ENCODE results near the gene CNFN. TPM values are rescaled to one million over a fixed set of nuclear protein-coding genes. Genes with fewer than 3 reads are reported as not detected.

Gene CNFN
- total and polyA plus RNA-seq, 7 experiments from 2014 or later = 0.52 to 0.75 TPM; not detected in 5

GRCh38 chr19:42419309-42419708, 29.2 kb upstream of the CNFN start:
- H3K4me3 Mint-ChIP-seq = no peak overlapping the region
- POLR2A ChIA-PET = no interaction called here
- H3K27ac Mint-ChIP-seq = no peak overlapping the region

GRCh38 chr19:42412661-42413076, 22.6 kb upstream of the CNFN start:
- no peak for DNase-seq
- intact Hi-C loops (cut with micrococcal nuclease) = no loop called here
- POLR2A ChIA-PET = interaction anchor here (1.4 kb wide), 1 partner anchor 12 kb away, joined by 5 read pairs; no protein-coding TSS in a partner anchor
- Mint-ChIP-seq H3K36me3 (peaks cover 0 to 9% (median 1%) of the 10 kb centered on the region in 5 donors), H3K9me3 (peaks cover 0 to 3% (median 0%) of the 10 kb centered on the region in 11 donors), H3K27ac (peak overlapping the region in 1 of 9 donors; percentile 21), H3K4me1 (peaks cover 0 to 8% (median 5%) of the 10 kb centered on the region in 7 donors), H3K4me3 (no peak overlapping the region), H3K27me3 (no peaks in the 10 kb centered on the region)
- ATAC-seq = no peak
- Histone ChIP-seq H3K4me3 (ENCODE audit: low read length) (no peak overlapping the region), H3K4me1 (ENCODE audit: control insufficient read depth in 2 of 2, insufficient read depth in 2 of 2, low read length in 2 of 2) (no peaks in the 10 kb centered on the region), H3K36me3 (ENCODE audit: control insufficient read depth in 2 of 3, insufficient read depth in 3 of 3, low read length in 3 of 3) (peaks cover 0 to 31% (median 0%) of the 10 kb centered on the region in 3 experiments), H3K9me3 (ENCODE audit: control insufficient read depth in 2 of 3, low read length in 3 of 3) (no peaks in the 10 kb centered on the region), H3K27ac (ENCODE audit: low read depth, low read length) (no peak overlapping the region), H3K27me3 (ENCODE audit: control insufficient read depth in 2 of 2, insufficient read depth in 2 of 2, low read length in 2 of 2) (no peaks in the 10 kb centered on the region)
- CTCF ChIA-PET = no interaction called here

More at GRCh38 chr19:42419309-42419708, 29.2 kb upstream of the CNFN start:
- no peak for DNase-seq
- Mint-ChIP-seq H3K4me1 (peaks cover 30 to 41% (median 35%) of the 10 kb centered on the region in 7 donors), H3K36me3 (peaks cover 0 to 13% (median 1%) of the 10 kb centered on the region in 5 donors), H3K9me3 (no peaks in the 10 kb centered on the region), H3K27me3 (no peaks in the 10 kb centered on the region)
- intact Hi-C loops (cut with micrococcal nuclease) = no loop called here
- Histone ChIP-seq H3K27me3 (ENCODE audit: control insufficient read depth in 2 of 2, insufficient read depth in 2 of 2, low read length in 2 of 2) (no peaks in the 10 kb centered on the region), H3K36me3 (ENCODE audit: control insufficient read depth in 2 of 3, insufficient read depth in 3 of 3, low read length in 3 of 3) (peaks cover 0 to 13% (median 0%) of the 10 kb centered on the region in 3 experiments), H3K4me3 (ENCODE audit: low read length) (no peak overlapping the region), H3K27ac (ENCODE audit: low read depth, low read length) (no peak overlapping the region), H3K9me3 (ENCODE audit: control insufficient read depth in 2 of 3, low read length in 3 of 3) (no peaks in the 10 kb centered on the region), H3K4me1 (ENCODE audit: control insufficient read depth in 2 of 2, insufficient read depth in 2 of 2, low read length in 2 of 2) (peaks cover 21 to 30% of the 10 kb centered on the region in 2 donors)
- ATAC-seq = no peak
- CTCF ChIA-PET = interaction anchor here (0.6 to 8.7 kb wide), 5 partner anchors 16 to 110 kb away, joined by 3 to 94 read pairs (median 6); no protein-coding TSS in a partner anchor

- H3K27ac Mint-ChIP-seq = peak overlapping the region in 2 of 9 donors; percentile 21 to 49
- ChIA-PET POLR2A (interaction anchor here (1.4 kb wide), 1 partner anchor 12 kb away, joined by 5 read pairs; no protein-coding TSS in a partner anchor), CTCF (no interaction called here)
- Histone ChIP-seq H3K4me3 (ENCODE audit: low read length) (no peak overlapping the region), H3K9me3 (ENCODE audit: control insufficient read depth in 2 of 3, low read length in 3 of 3) (no peaks in the 10 kb centered on the region), H3K27me3 (ENCODE audit: control insufficient read depth in 2 of 2, insufficient read depth in 2 of 2, low read length in 2 of 2) (no peaks in the 10 kb centered on the region), H3K4me1 (ENCODE audit: control insufficient read depth in 2 of 2, insufficient read depth in 2 of 2, low read length in 2 of 2) (no peaks in the 10 kb centered on the region), H3K27ac (ENCODE audit: low read depth, low read length) (no peak overlapping the region), H3K36me3 (ENCODE audit: control insufficient read depth in 2 of 3, insufficient read depth in 3 of 3, low read length in 3 of 3) (peaks cover 0 to 35% (median 0%) of the 10 kb centered on the region in 3 experiments)
- H3K4me3 Mint-ChIP-seq = no peak overlapping the region
- DNase-seq = no peak
- intact Hi-C loops (cut with micrococcal nuclease) = no loop called here
- H3K9me3 Mint-ChIP-seq = peaks cover 0 to 3% (median 0%) of the 10 kb centered on the region in 11 donors
- H3K36me3 Mint-ChIP-seq = peaks cover 0 to 9% (median 1%) of the 10 kb centered on the region in 5 donors
- peaks cover 0 to 8% (median 5%) of the 10 kb centered on the region in 7 donors for H3K4me1 Mint-ChIP-seq
- ATAC-seq = no peak
- no peaks in the 10 kb centered on the region for H3K27me3 Mint-ChIP-seq
Measured at GRCh38 chr19:42412227-42412626, 22.1 kb upstream of the CNFN start.

- Mint-ChIP-seq H3K36me3 (peaks cover 0 to 9% (median 4%) of the 10 kb centered on the region in 5 donors), H3K27ac (peak overlapping the region in 3 of 9 donors; percentile 21 to 56 (median 49)), H3K9me3 (peaks cover 0 to 3% (median 0%) of the 10 kb centered on the region in 11 donors), H3K27me3 (no peaks in the 10 kb centered on the region), H3K4me3 (no peak overlapping the region), H3K4me1 (peaks cover 0 to 8% (median 5%) of the 10 kb centered on the region in 7 donors)
- no peak for DNase-seq
- ATAC-seq = no peak
- H3K4me1 ChIP-seq (ENCODE audit: control insufficient read depth in 2 of 2, insufficient read depth in 2 of 2, low read length in 2 of 2) = no peaks in the 10 kb centered on the region
- H3K4me3 ChIP-seq (ENCODE audit: low read length) = no peak overlapping the region
- peaks cover 0 to 41% (median 0%) of the 10 kb centered on the region in 3 experiments for H3K36me3 ChIP-seq (ENCODE audit: control insufficient read depth in 2 of 3, insufficient read depth in 3 of 3, low read length in 3 of 3)
- no peaks in the 10 kb centered on the region for H3K9me3 ChIP-seq (ENCODE audit: control insufficient read depth in 2 of 3, low read length in 3 of 3)
- POLR2A ChIA-PET = interaction anchor here (1.4 kb wide), 1 partner anchor 11 kb away, joined by 5 read pairs; no protein-coding TSS in a partner anchor
- H3K27ac ChIP-seq (ENCODE audit: low read depth, low read length) = no peak overlapping the region
- H3K27me3 ChIP-seq (ENCODE audit: control insufficient read depth in 2 of 2, insufficient read depth in 2 of 2, low read length in 2 of 2) = no peaks in the 10 kb centered on the region
- intact Hi-C loops (cut with micrococcal nuclease) = no loop called here
- CTCF ChIA-PET = interaction anchor here (0.7 kb wide), 1 partner anchor 27 kb away, joined by 4 read pairs; no protein-coding TSS in a partner anchor
Measured at GRCh38 chr19:42411581-42412178, 21.6 kb upstream of the CNFN start.

GRCh38 chr19:42410371-42410770, 20.3 kb upstream of the CNFN start:
- H3K9me3 Mint-ChIP-seq = peaks cover 0 to 3% (median 0%) of the 10 kb centered on the region in 11 donors
- intact Hi-C loops (cut with micrococcal nuclease) = no loop called here
- peak overlapping the region in 1 of 9 donors; percentile 5 for H3K27ac Mint-ChIP-seq
- H3K4me1 Mint-ChIP-seq = peaks cover 0 to 9% (median 5%) of the 10 kb centered on the region in 7 donors
- Histone ChIP-seq H3K4me3 (ENCODE audit: low read length) (no peak overlapping the region), H3K4me1 (ENCODE audit: control insufficient read depth in 2 of 2, insufficient read depth in 2 of 2, low read length in 2 of 2) (no peaks in the 10 kb centered on the region), H3K27me3 (ENCODE audit: control insufficient read depth in 2 of 2, insufficient read depth in 2 of 2, low read length in 2 of 2) (no peaks in the 10 kb centered on the region), H3K9me3 (ENCODE audit: control insufficient read depth in 2 of 3, low read length in 3 of 3) (no peaks in the 10 kb centered on the region), H3K36me3 (ENCODE audit: control insufficient read depth in 2 of 3, insufficient read depth in 3 of 3, low read length in 3 of 3) (peaks cover 0 to 45% (median 0%) of the 10 kb centered on the region in 3 experiments), H3K27ac (ENCODE audit: low read depth, low read length) (no peak overlapping the region)
- DNase-seq (no peak), ATAC-seq (no peak)
- ChIA-PET CTCF (interaction anchor here (1.8 kb wide), 1 partner anchor 23 kb away, joined by 4 read pairs; no protein-coding TSS in a partner anchor), POLR2A (no interaction called here)
- no peaks in the 10 kb centered on the region for H3K27me3 Mint-ChIP-seq
- peaks cover 0 to 15% (median 4%) of the 10 kb centered on the region in 5 donors for H3K36me3 Mint-ChIP-seq
- H3K4me3 Mint-ChIP-seq = no peak overlapping the region

GRCh38 chr19:42409477-42409876, 19.4 kb upstream of the CNFN start:
- ATAC-seq (no peak), DNase-seq (no peak)
- CTCF ChIA-PET = interaction anchor here (1.8 kb wide), 1 partner anchor 24 kb away, joined by 4 read pairs; no protein-coding TSS in a partner anchor
- Histone ChIP-seq H3K27ac (ENCODE audit: low read depth, low read length) (no peak overlapping the region), H3K27me3 (ENCODE audit: control insufficient read depth in 2 of 2, insufficient read depth in 2 of 2, low read length in 2 of 2) (no peaks in the 10 kb centered on the region), H3K9me3 (ENCODE audit: control insufficient read depth in 2 of 3, low read length in 3 of 3) (no peaks in the 10 kb centered on the region), H3K4me3 (ENCODE audit: low read length) (no peak overlapping the region), H3K4me1 (ENCODE audit: control insufficient read depth in 2 of 2, insufficient read depth in 2 of 2, low read length in 2 of 2) (no peaks in the 10 kb centered on the region), H3K36me3 (ENCODE audit: control insufficient read depth in 2 of 3, insufficient read depth in 3 of 3, low read length in 3 of 3) (peaks cover 0 to 43% (median 0%) of the 10 kb centered on the region in 3 experiments)
- peaks cover 0 to 3% (median 0%) of the 10 kb centered on the region in 11 donors for H3K9me3 Mint-ChIP-seq
- no peaks in the 10 kb centered on the region for H3K27me3 Mint-ChIP-seq
- intact Hi-C loops (cut with micrococcal nuclease) = no loop called here
- POLR2A ChIA-PET = no interaction called here
- H3K36me3 Mint-ChIP-seq = peaks cover 0 to 9% (median 4%) of the 10 kb centered on the region in 5 donors
- H3K4me3 Mint-ChIP-seq = no peak overlapping the region
- peaks cover 0 to 9% (median 5%) of the 10 kb centered on the region in 7 donors for H3K4me1 Mint-ChIP-seq
- H3K27ac Mint-ChIP-seq = peak overlapping the region in 1 of 9 donors; percentile 57

Measured in naive thymus-derived CD4-positive, alpha-beta T cell (primary cell).